ENCODE measurements around the gene LYSMD3.

DNA sequence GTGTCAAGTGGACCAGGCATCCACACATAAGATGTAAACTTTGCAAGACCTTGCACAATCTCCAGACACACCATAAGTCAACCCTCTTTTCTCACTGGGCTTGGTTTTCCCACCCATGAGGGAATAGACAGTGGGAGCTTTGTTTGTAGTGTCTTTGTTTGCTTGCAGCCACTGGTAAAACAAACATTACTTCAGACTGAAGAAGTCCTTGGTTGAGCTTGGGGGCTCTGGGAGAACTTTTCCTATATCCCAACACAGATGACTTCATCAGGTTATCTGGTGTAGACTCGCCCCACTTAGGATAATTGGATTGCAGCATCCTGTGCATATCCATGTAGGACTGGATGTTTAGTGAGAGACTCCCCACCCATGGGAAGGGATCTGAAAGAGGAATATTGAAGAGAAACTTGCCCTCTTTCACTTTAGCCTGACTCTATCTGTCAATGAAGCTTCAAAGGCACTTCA is 17.7 kb upstream of the LYSMD3 start:
- TF ChIP-seq, protein P1, sequence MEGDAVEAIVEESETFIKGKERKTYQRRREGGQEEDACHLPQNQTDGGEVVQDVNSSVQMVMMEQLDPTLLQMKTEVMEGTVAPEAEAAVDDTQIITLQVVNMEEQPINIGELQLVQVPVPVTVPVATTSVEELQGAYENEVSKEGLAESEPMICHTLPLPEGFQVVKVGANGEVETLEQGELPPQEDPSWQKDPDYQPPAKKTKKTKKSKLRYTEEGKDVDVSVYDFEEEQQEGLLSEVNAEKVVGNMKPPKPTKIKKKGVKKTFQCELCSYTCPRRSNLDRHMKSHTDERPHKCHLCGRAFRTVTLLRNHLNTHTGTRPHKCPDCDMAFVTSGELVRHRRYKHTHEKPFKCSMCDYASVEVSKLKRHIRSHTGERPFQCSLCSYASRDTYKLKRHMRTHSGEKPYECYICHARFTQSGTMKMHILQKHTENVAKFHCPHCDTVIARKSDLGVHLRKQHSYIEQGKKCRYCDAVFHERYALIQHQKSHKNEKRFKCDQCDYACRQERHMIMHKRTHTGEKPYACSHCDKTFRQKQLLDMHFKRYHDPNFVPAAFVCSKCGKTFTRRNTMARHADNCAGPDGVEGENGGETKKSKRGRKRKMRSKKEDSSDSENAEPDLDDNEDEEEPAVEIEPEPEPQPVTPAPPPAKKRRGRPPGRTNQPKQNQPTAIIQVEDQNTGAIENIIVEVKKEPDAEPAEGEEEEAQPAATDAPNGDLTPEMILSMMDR (conservative IDR thresholded peaks at IDR 0.05; ENCODE audit: low read depth, low read length): no peak
- no peak for TF ChIP-seq EZH2 (IDR thresholded peaks at IDR 0.05; ENCODE audit: borderline replicate concordance, low read depth, low read length, poor library complexity, severe bottlenecking)
